GF-D8 (cell line): ENCODE results near the gene CHST2.

Experiments
- DNase-seq: peaks from one replicate; lab custom pipeline; 2025; lab: John Stamatoyannopoulos, UW

CHST2 gene

GRCh38 chr3:143098032-143098764 lies 21.4 kb upstream of the CHST2 start:
- DNase-seq = no peak

GRCh38 chr3:143099210-143099609 lies 20.4 kb upstream of the CHST2 start:
- DNase-seq = no peak

GRCh38 chr3:143099690-143100089 lies 19.9 kb upstream of the CHST2 start:
- no peak for DNase-seq

GRCh38 chr3:143100451-143100850 lies 19.1 kb upstream of the CHST2 start:
- no peak for DNase-seq

- DNase-seq = no peak
These were observed 17.7 kb upstream of the CHST2 start for GRCh38 chr3:143101792-143102381.

- no peak for DNase-seq
These were observed 15.9 kb upstream of the CHST2 start for GRCh38 chr3:143103652-143104051.

- DNase-seq = no peak
These were observed 14.4 kb upstream of the CHST2 start for GRCh38 chr3:143105170-143105569.

GRCh38 chr3:143109861-143110260 lies 9.7 kb upstream of the CHST2 start:
- no peak for DNase-seq

- DNase-seq = no peak
These were observed 9.2 kb upstream of the CHST2 start for GRCh38 chr3:143110371-143110770.

GRCh38 chr3:143118630-143119008 lies 952 bp upstream of the CHST2 start:
- DNase-seq = no peak

GRCh38 chr3:143119974-143120715 lies 574 bp downstream of the CHST2 start:
- DNase-seq = no peak

- DNase-seq = no peak
These were observed 1.2 kb downstream of the CHST2 start for GRCh38 chr3:143120716-143121240.

- DNase-seq = no peak
These were observed 1.9 kb downstream of the CHST2 start for GRCh38 chr3:143121241-143122088.

- no peak for DNase-seq
These were observed 2.5 kb downstream of the CHST2 start for GRCh38 chr3:143122089-143122430.

GRCh38 chr3:143122608-143123352 lies 3.2 kb downstream of the CHST2 start:
- DNase-seq = no peak

GRCh38 chr3:143123353-143123984 lies 3.9 kb downstream of the CHST2 start:
- no peak for DNase-seq

- DNase-seq = no peak
These were observed 5.3 kb downstream of the CHST2 start for GRCh38 chr3:143124601-143125520.

- no peak for DNase-seq
These were observed 8.2 kb downstream of the CHST2 start for GRCh38 chr3:143127801-143128200.

GRCh38 chr3:143128227-143128955 lies 8.8 kb downstream of the CHST2 start:
- no peak for DNase-seq
